CD4-positive, CD25-positive, alpha-beta regulatory T cell (primary cell): ENCODE data around the gene HDAC4. TPM values are rescaled to one million over a fixed set of nuclear protein-coding genes. Genes with fewer than 3 reads are reported as not detected.

ENCODE experiments used
- ATAC-seq, 2 donors: fragments of 150-1000 bp; cut with Tn5 transposase; one replicate each; pipeline ENCODE4 v1.10.0; 2021; ENCODE audit warnings: low read depth in 2 of 2, moderate number of reproducible peaks in 2 of 2, moderate library complexity in 1 of 2
- DNase-seq, 3 donors: peaks; one replicate each; pipeline versions ENCODE4 v3.0.0 to v3.0.0-alpha.2; 2012 to 2022; ENCODE audit warnings: mixed read lengths in 1 of 3
- H3K27ac ChIP-seq: one replicate; pipeline ENCODE4 v1.7.0; 2013; ENCODE audit warnings: mild to moderate bottlenecking, low read length; ENCODE audit not compliant: insufficient read depth, poor library complexity, severe bottlenecking
- H3K27me3 ChIP-seq: one replicate; pipeline ENCODE4 v1.7.0; 2013; ENCODE audit warnings: low read length; ENCODE audit not compliant: control insufficient read depth, insufficient read depth
- H3K36me3 ChIP-seq: one replicate; pipeline ENCODE4 v1.7.0; 2013; ENCODE audit warnings: mild to moderate bottlenecking, low read length, moderate library complexity; ENCODE audit not compliant: control insufficient read depth, insufficient read depth
- H3K4me1 ChIP-seq: 2 replicates; pipeline ENCODE4 v1.7.0; 2013; ENCODE audit warnings: mild to moderate bottlenecking, low read length; ENCODE audit not compliant: insufficient read depth, control insufficient read depth, poor library complexity, severe bottlenecking
- H3K4me3 ChIP-seq: one replicate; pipeline ENCODE4 v1.7.0; 2013; ENCODE audit warnings: low read depth, mild to moderate bottlenecking, low read length, moderate library complexity
- H3K9me3 ChIP-seq, 2 experiments: 1 replicate in 1 of 2; 2 replicates in 1 of 2; pipeline ENCODE4 v1.7.0; 2013; ENCODE audit warnings: low read length in 2 of 2, mild to moderate bottlenecking in 1 of 2, moderate library complexity in 1 of 2; ENCODE audit not compliant: control insufficient read depth in 2 of 2
- H3K27ac Mint-ChIP-seq, 3 donors: one replicate each; pipeline ENCODE4 v1.8.0; 2020 to 2022; ENCODE audit warnings: mild to moderate bottlenecking in 3 of 3, mixed read lengths in 3 of 3, moderate library complexity in 2 of 3
- H3K27me3 Mint-ChIP-seq: one replicate; pipeline ENCODE4 v1.8.0; 2022; ENCODE audit warnings: mild to moderate bottlenecking, mixed read lengths
- H3K36me3 Mint-ChIP-seq: one replicate; pipeline ENCODE4 v1.8.0; 2020; ENCODE audit warnings: mixed read lengths
- H3K4me1 Mint-ChIP-seq, 4 donors: one replicate each; pipeline ENCODE4 v1.8.0; 2020 to 2022; ENCODE audit warnings: mixed read lengths in 4 of 4, mild to moderate bottlenecking in 1 of 4
- H3K4me3 Mint-ChIP-seq, 4 donors: one replicate each; pipeline ENCODE4 v1.8.0; 2020 to 2022; ENCODE audit warnings: mild to moderate bottlenecking in 4 of 4, mixed read lengths in 4 of 4, moderate library complexity in 3 of 4
- H3K9me3 Mint-ChIP-seq, 7 donors: one replicate each; pipeline ENCODE4 v1.8.0; 2020 to 2022; ENCODE audit warnings: mixed read lengths in 7 of 7, mild to moderate bottlenecking in 3 of 7, moderate library complexity in 2 of 7
- polyA plus RNA-seq, 4 donors: library from polyadenylated mRNA; unstranded; fragments of 300-500 nt; fragmentation: Illumina TruSeq; gene quantifications; one replicate each; pipeline ENCODE4 v1.2.3, GENCODE V29; 2021
- total RNA-seq: library from RNA; stranded (reverse); gene quantifications from one replicate; pipeline ENCODE4 v1.2.3, GENCODE V29; 2022

The HDAC4 gene
- total and polyA plus RNA-seq, 5 donors from 2014 or later, result 6.5 to 118 (median 8.6) TPM

GRCh38 chr2:239215988-239216613 is 184.7 kb downstream of the HDAC4 start:
- peaks cover 33 to 83% (median 44%) of the 10 kb centered on the region in 4 donors for H3K4me1 Mint-ChIP-seq
- peak overlapping the region; percentile 6 to 90 (median 88) for H3K27ac Mint-ChIP-seq
- peaks cover 13% of the 10 kb centered on the region for H3K36me3 Mint-ChIP-seq
- DNase-seq (no peak), ATAC-seq (no peak)
- H3K36me3 ChIP-seq, result peaks cover 6% of the 10 kb centered on the region
- H3K4me3 Mint-ChIP-seq, result peak overlapping the region; percentile 16 to 85 (median 62)
- peaks cover 40% of the 10 kb centered on the region for H3K4me1 ChIP-seq
- H3K27me3 ChIP-seq, result no peaks in the 10 kb centered on the region
- H3K4me3 ChIP-seq, result peak overlapping the region; percentile 48
- H3K9me3 Mint-ChIP-seq, result peaks cover 0 to 2% (median 0%) of the 10 kb centered on the region in 7 donors
- H3K27ac ChIP-seq, result no peak overlapping the region
- no peaks in the 10 kb centered on the region for H3K27me3 Mint-ChIP-seq
- H3K9me3 ChIP-seq, result no peaks in the 10 kb centered on the region

DNA sequence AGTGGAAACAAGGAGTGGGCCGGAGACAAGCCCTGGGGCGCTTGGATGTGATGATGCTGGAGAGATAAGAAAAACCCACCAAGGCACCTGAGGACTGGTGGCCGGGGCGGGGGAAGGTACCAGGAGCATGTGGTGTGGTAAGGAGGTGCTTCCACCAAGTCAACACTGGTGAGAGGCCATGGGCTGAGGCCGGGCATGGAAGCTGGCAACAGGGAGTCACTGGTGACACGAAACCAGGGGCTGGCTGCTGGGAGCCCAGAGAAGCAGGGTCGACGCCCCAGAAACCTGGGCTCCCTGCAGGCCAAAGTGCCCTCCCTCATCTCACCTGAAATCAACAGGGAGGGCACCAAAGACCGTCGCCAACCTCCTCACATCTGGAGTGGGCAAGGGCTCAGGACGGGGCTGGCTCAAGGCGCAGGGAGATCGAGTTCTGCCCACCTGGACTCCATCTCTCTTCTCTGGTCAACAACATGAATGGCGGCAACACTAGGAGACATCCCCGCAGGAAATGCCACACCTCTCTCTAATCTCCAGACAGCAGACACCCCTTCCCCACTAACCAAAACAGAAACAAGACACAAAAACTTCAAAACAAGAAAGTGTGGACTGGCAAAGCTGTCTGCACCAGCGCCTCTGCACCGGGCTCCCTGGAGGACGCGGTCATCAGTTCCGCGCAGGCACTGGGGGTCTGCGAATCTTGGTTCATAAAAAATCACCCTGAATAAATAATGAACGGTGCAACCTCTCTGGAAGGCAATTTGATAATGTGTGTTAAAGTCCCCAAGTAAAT is 185.5 kb downstream of the HDAC4 start:
- Mint-ChIP-seq H3K4me1 (peaks cover 29 to 81% (median 41%) of the 10 kb centered on the region in 4 donors), H3K4me3 (peak overlapping the region in 2 of 4 donors; percentile 22 to 56), H3K27ac (peak overlapping the region in 1 of 3 donors; percentile 81), H3K27me3 (no peaks in the 10 kb centered on the region), H3K9me3 (peaks cover 0 to 2% (median 0%) of the 10 kb centered on the region in 7 donors), H3K36me3 (peaks cover 12% of the 10 kb centered on the region)
- Histone ChIP-seq H3K27ac (no peak overlapping the region), H3K9me3 (no peaks in the 10 kb centered on the region), H3K4me3 (no peak overlapping the region), H3K36me3 (peaks cover 6% of the 10 kb centered on the region), H3K4me1 (peaks cover 38% of the 10 kb centered on the region), H3K27me3 (no peaks in the 10 kb centered on the region)
- no peak for DNase-seq
- no peak for ATAC-seq

- H3K27ac Mint-ChIP-seq, result peak overlapping the region in 2 of 3 donors; percentile 15 to 81
- Histone ChIP-seq H3K4me1 (peaks cover 38% of the 10 kb centered on the region), H3K4me3 (no peak overlapping the region), H3K9me3 (no peaks in the 10 kb centered on the region), H3K36me3 (peaks cover 6% of the 10 kb centered on the region), H3K27ac (no peak overlapping the region), H3K27me3 (no peaks in the 10 kb centered on the region)
- no peak for DNase-seq
- peaks cover 9% of the 10 kb centered on the region for H3K36me3 Mint-ChIP-seq
- H3K4me3 Mint-ChIP-seq, result peak overlapping the region in 1 of 4 donors; percentile 56
- peaks cover 26 to 80% (median 38%) of the 10 kb centered on the region in 4 donors for H3K4me1 Mint-ChIP-seq
- H3K27me3 Mint-ChIP-seq, result no peaks in the 10 kb centered on the region
- peaks cover 0 to 2% (median 0%) of the 10 kb centered on the region in 7 donors for H3K9me3 Mint-ChIP-seq
- no peak for ATAC-seq
These were observed 186.1 kb downstream of the HDAC4 start for GRCh38 chr2:239214725-239215124.

DNA sequence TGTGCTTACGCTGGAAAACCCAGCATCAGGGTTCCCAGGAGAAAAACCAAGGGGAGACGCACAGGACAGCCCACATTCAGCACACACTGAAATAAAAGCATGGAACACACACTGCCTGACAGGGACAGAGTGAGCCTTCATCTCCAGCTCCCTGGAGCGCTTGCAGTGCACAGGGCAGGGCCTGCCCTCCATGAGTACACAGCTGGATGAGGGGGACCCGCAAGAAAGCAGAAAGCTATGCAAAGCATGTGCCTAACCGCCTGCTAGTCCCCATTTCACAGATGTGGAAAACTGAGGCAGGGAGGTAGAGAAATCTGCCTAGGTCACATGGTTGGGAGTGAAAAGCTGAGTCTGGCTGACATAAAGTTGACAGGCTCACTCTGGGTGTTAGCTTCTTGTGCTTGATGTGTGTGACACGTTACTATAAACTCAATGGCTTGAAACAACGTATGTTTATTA is 187.1 kb downstream of the HDAC4 start:
- H3K4me1 ChIP-seq, result peaks cover 38% of the 10 kb centered on the region
- Mint-ChIP-seq H3K9me3 (peaks cover 0 to 2% (median 0%) of the 10 kb centered on the region in 7 donors), H3K4me1 (peaks cover 25 to 86% (median 43%) of the 10 kb centered on the region in 4 donors), H3K27ac (peak overlapping the region in 2 of 3 donors; percentile 26 to 81), H3K27me3 (no peaks in the 10 kb centered on the region), H3K36me3 (peaks cover 10% of the 10 kb centered on the region), H3K4me3 (no peak overlapping the region)
- no peaks in the 10 kb centered on the region for H3K9me3 ChIP-seq
- ATAC-seq, result no peak
- H3K4me3 ChIP-seq, result no peak overlapping the region
- no peak overlapping the region for H3K27ac ChIP-seq
- peaks cover 6% of the 10 kb centered on the region for H3K36me3 ChIP-seq
- no peaks in the 10 kb centered on the region for H3K27me3 ChIP-seq
- no peak for DNase-seq

- no peak for DNase-seq
- Mint-ChIP-seq H3K9me3 (peaks cover 0 to 2% (median 0%) of the 10 kb centered on the region in 7 donors), H3K4me1 (peaks cover 29 to 90% (median 48%) of the 10 kb centered on the region in 4 donors), H3K27ac (no peak overlapping the region), H3K36me3 (peaks cover 10% of the 10 kb centered on the region), H3K27me3 (no peaks in the 10 kb centered on the region), H3K4me3 (peak overlapping the region in 1 of 4 donors; percentile 77)
- peaks cover 38% of the 10 kb centered on the region for H3K4me1 ChIP-seq
- H3K27ac ChIP-seq, result no peak overlapping the region
- no peak for ATAC-seq
- no peaks in the 10 kb centered on the region for H3K9me3 ChIP-seq
- H3K4me3 ChIP-seq, result no peak overlapping the region
- no peaks in the 10 kb centered on the region for H3K27me3 ChIP-seq
- H3K36me3 ChIP-seq, result peaks cover 6% of the 10 kb centered on the region
These were observed 187.7 kb downstream of the HDAC4 start for GRCh38 chr2:239212929-239213642.

- H3K36me3 Mint-ChIP-seq, result peaks cover 10% of the 10 kb centered on the region
- DNase-seq, result no peak
- Histone ChIP-seq H3K4me3 (no peak overlapping the region), H3K36me3 (peaks cover 6% of the 10 kb centered on the region), H3K9me3 (no peaks in the 10 kb centered on the region), H3K27me3 (no peaks in the 10 kb centered on the region), H3K27ac (no peak overlapping the region), H3K4me1 (peaks cover 33% of the 10 kb centered on the region)
- no peaks in the 10 kb centered on the region for H3K27me3 Mint-ChIP-seq
- peaks cover 29 to 88% (median 43%) of the 10 kb centered on the region in 4 donors for H3K4me1 Mint-ChIP-seq
- ATAC-seq, result no peak
- no peak overlapping the region for H3K27ac Mint-ChIP-seq
- H3K9me3 Mint-ChIP-seq, result peaks cover 0 to under 1% (median 0%) of the 10 kb centered on the region in 7 donors
- H3K4me3 Mint-ChIP-seq, result peak overlapping the region in 2 of 4 donors; percentile 41 to 77
These were observed 188.5 kb downstream of the HDAC4 start for GRCh38 chr2:239212121-239212928.
